ENCODE data around the gene ADGRV1.

ADGRV1 gene

GRCh38 chr5:91095786-91096385 lies 537.3 kb downstream of the ADGRV1 start:
- Histone ChIP-seq H3K27me3 (ENCODE audit: control insufficient read depth, low read length) (peaks cover 4% of the 10 kb centered on the region), H3K4me3 (ENCODE audit: low read length) (no peak overlapping the region), H3K36me3 (ENCODE audit: control insufficient read depth, low read length) (no peaks in the 10 kb centered on the region), H3K4me2 (ENCODE audit: low read length) (no peak overlapping the region), H3K9me2 (replicated peaks; ENCODE audit: control insufficient read depth, low read length) (no peaks in the 10 kb centered on the region), H3K79me2 (ENCODE audit: control insufficient read depth, low read length) (no peaks in the 10 kb centered on the region), H3K9me3 (ENCODE audit: control insufficient read depth, insufficient read depth, low read length) (no peaks in the 10 kb centered on the region), H4K20me1 (ENCODE audit: control insufficient read depth, insufficient read depth, low read depth, low read length) (no peaks in the 10 kb centered on the region), H3F3A (ENCODE audit: control insufficient read depth, insufficient read depth) (no peaks in the 10 kb centered on the region), H3K4me1 (ENCODE audit: control insufficient read depth, low read length) (no peaks in the 10 kb centered on the region), H3K27ac (ENCODE audit: low read depth, low read length) (no peak overlapping the region)
- TF ChIP-seq CTCF (IDR thresholded peaks at IDR 0.05; ENCODE audit: low read depth, low read length, poor library complexity, severe bottlenecking) (no peak), EZH2phosphoT487 (IDR thresholded peaks at IDR 0.05; ENCODE audit: borderline replicate concordance, low read length) (no peak)

GRCh38 chr5:91098541-91098940 lies 539.9 kb downstream of the ADGRV1 start:
- no peak for TF ChIP-seq CTCF (IDR thresholded peaks at IDR 0.05; ENCODE audit: low read depth, low read length, poor library complexity, severe bottlenecking)
- no peak for TF ChIP-seq EZH2phosphoT487 (IDR thresholded peaks at IDR 0.05; ENCODE audit: borderline replicate concordance, low read length)
- H3K4me2 ChIP-seq (ENCODE audit: low read length): no peak overlapping the region
- no peaks in the 10 kb centered on the region for H3K36me3 ChIP-seq (ENCODE audit: control insufficient read depth, low read length)
- H3K4me1 ChIP-seq (ENCODE audit: control insufficient read depth, low read length): no peaks in the 10 kb centered on the region
- no peaks in the 10 kb centered on the region for H3K79me2 ChIP-seq (ENCODE audit: control insufficient read depth, low read length)
- no peaks in the 10 kb centered on the region for H4K20me1 ChIP-seq (ENCODE audit: control insufficient read depth, insufficient read depth, low read depth, low read length)
- no peaks in the 10 kb centered on the region for H3K9me3 ChIP-seq (ENCODE audit: control insufficient read depth, insufficient read depth, low read length)
- no peaks in the 10 kb centered on the region for H3K9me2 ChIP-seq (replicated peaks; ENCODE audit: control insufficient read depth, low read length)
- H3K27me3 ChIP-seq (ENCODE audit: control insufficient read depth, low read length): peaks cover 7% of the 10 kb centered on the region
- no peaks in the 10 kb centered on the region for H3F3A ChIP-seq (ENCODE audit: control insufficient read depth, insufficient read depth)
- no peak overlapping the region for H3K27ac ChIP-seq (ENCODE audit: low read depth, low read length)
- no peak overlapping the region for H3K4me3 ChIP-seq (ENCODE audit: low read length)

GRCh38 chr5:91101600-91102379 lies 543.2 kb downstream of the ADGRV1 start:
- Histone ChIP-seq H3K4me3 (ENCODE audit: low read length) (no peak overlapping the region), H3K79me2 (ENCODE audit: control insufficient read depth, low read length) (no peaks in the 10 kb centered on the region), H3K36me3 (ENCODE audit: control insufficient read depth, low read length) (no peaks in the 10 kb centered on the region), H3K9me3 (ENCODE audit: control insufficient read depth, insufficient read depth, low read length) (no peaks in the 10 kb centered on the region), H3F3A (ENCODE audit: control insufficient read depth, insufficient read depth) (no peaks in the 10 kb centered on the region), H3K9me2 (replicated peaks; ENCODE audit: control insufficient read depth, low read length) (no peaks in the 10 kb centered on the region), H3K4me2 (ENCODE audit: low read length) (no peak overlapping the region), H3K27ac (ENCODE audit: low read depth, low read length) (no peak overlapping the region), H3K27me3 (ENCODE audit: control insufficient read depth, low read length) (peaks cover 7% of the 10 kb centered on the region), H4K20me1 (ENCODE audit: control insufficient read depth, insufficient read depth, low read depth, low read length) (no peaks in the 10 kb centered on the region), H3K4me1 (ENCODE audit: control insufficient read depth, low read length) (no peaks in the 10 kb centered on the region)
- TF ChIP-seq EZH2phosphoT487 (IDR thresholded peaks at IDR 0.05; ENCODE audit: borderline replicate concordance, low read length) (no peak), CTCF (IDR thresholded peaks at IDR 0.05; ENCODE audit: low read depth, low read length, poor library complexity, severe bottlenecking) (peak; percentile 66)

Measured in DOHH2 (cell line).